Measurements from ENCODE around the gene HDDC2.

Gene HDDC2

DNA sequence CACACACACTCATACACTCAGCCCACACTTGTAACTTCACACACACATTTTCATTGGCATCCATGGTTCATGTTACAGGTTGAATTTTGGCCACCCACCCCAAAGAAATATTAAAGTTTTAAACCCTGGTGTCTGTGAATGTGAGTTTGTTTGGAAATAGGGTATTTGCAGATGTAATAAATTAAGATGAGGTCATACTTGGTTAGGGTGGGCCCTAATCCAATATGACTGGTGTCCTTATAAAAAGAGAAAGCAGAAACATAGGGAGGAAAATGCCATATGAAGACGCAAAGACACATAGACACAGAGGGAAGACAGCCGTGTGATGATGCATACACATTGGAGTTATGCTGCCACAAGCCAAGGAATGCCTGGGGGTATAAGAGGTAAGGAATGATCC lies 39.7 kb upstream of the HDDC2 start:
- Histone ChIP-seq H4K20me1 (ENCODE audit: low read depth, low read length) (no peaks in the 10 kb centered on the region), H3K4me2 (ENCODE audit: low read depth, low read length, poor library complexity, severe bottlenecking) (no peak overlapping the region), H3K36me3 (ENCODE audit: low read length) (no peaks in the 10 kb centered on the region), H3F3A (ENCODE audit: insufficient read depth) (no peaks in the 10 kb centered on the region), H3K9ac (ENCODE audit: low read length) (no peak overlapping the region), H2AFZ (ENCODE audit: low read depth, low read length, severe bottlenecking) (no peak overlapping the region), H3K79me2 (ENCODE audit: insufficient read depth, low read length) (no peaks in the 10 kb centered on the region), H3K4me3 (ENCODE audit: insufficient read depth, low read length, poor library complexity, severe bottlenecking) (no peak overlapping the region), H3K9me2 (replicated peaks; ENCODE audit: insufficient read depth, low read length) (no peaks in the 10 kb centered on the region), H3K27ac (ENCODE audit: low read depth, low read length) (no peak overlapping the region), H3K27me3 (ENCODE audit: low read length) (no peaks in the 10 kb centered on the region), H3K9me3 (ENCODE audit: insufficient read depth, low read length) (no peaks in the 10 kb centered on the region)
- no peak for TF ChIP-seq EZH2phosphoT487 (conservative IDR thresholded peaks at IDR 0.05; ENCODE audit: low read length)
- TF ChIP-seq, protein P1, sequence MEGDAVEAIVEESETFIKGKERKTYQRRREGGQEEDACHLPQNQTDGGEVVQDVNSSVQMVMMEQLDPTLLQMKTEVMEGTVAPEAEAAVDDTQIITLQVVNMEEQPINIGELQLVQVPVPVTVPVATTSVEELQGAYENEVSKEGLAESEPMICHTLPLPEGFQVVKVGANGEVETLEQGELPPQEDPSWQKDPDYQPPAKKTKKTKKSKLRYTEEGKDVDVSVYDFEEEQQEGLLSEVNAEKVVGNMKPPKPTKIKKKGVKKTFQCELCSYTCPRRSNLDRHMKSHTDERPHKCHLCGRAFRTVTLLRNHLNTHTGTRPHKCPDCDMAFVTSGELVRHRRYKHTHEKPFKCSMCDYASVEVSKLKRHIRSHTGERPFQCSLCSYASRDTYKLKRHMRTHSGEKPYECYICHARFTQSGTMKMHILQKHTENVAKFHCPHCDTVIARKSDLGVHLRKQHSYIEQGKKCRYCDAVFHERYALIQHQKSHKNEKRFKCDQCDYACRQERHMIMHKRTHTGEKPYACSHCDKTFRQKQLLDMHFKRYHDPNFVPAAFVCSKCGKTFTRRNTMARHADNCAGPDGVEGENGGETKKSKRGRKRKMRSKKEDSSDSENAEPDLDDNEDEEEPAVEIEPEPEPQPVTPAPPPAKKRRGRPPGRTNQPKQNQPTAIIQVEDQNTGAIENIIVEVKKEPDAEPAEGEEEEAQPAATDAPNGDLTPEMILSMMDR (IDR thresholded peaks at IDR 0.05; ENCODE audit: insufficient read depth, low read length, poor library complexity, severe bottlenecking): no peak

GRCh38 chr6:125340991-125341390 lies 39.2 kb upstream of the HDDC2 start:
- Histone ChIP-seq H3K4me3 (ENCODE audit: insufficient read depth, low read length, poor library complexity, severe bottlenecking) (no peak overlapping the region), H2AFZ (ENCODE audit: low read depth, low read length, severe bottlenecking) (no peak overlapping the region), H3K9me2 (replicated peaks; ENCODE audit: insufficient read depth, low read length) (no peaks in the 10 kb centered on the region), H3K27ac (ENCODE audit: low read depth, low read length) (no peak overlapping the region), H3K36me3 (ENCODE audit: low read length) (no peaks in the 10 kb centered on the region), H3K79me2 (ENCODE audit: insufficient read depth, low read length) (no peaks in the 10 kb centered on the region), H3F3A (ENCODE audit: insufficient read depth) (no peaks in the 10 kb centered on the region), H3K9me3 (ENCODE audit: insufficient read depth, low read length) (no peaks in the 10 kb centered on the region), H3K27me3 (ENCODE audit: low read length) (no peaks in the 10 kb centered on the region), H3K4me2 (ENCODE audit: low read depth, low read length, poor library complexity, severe bottlenecking) (no peak overlapping the region), H3K9ac (ENCODE audit: low read length) (no peak overlapping the region), H4K20me1 (ENCODE audit: low read depth, low read length) (no peaks in the 10 kb centered on the region)
- no peak for TF ChIP-seq EZH2phosphoT487 (conservative IDR thresholded peaks at IDR 0.05; ENCODE audit: low read length)
- TF ChIP-seq, protein P1 (IDR thresholded peaks at IDR 0.05; ENCODE audit: insufficient read depth, low read length, poor library complexity, severe bottlenecking): no peak

DNA sequence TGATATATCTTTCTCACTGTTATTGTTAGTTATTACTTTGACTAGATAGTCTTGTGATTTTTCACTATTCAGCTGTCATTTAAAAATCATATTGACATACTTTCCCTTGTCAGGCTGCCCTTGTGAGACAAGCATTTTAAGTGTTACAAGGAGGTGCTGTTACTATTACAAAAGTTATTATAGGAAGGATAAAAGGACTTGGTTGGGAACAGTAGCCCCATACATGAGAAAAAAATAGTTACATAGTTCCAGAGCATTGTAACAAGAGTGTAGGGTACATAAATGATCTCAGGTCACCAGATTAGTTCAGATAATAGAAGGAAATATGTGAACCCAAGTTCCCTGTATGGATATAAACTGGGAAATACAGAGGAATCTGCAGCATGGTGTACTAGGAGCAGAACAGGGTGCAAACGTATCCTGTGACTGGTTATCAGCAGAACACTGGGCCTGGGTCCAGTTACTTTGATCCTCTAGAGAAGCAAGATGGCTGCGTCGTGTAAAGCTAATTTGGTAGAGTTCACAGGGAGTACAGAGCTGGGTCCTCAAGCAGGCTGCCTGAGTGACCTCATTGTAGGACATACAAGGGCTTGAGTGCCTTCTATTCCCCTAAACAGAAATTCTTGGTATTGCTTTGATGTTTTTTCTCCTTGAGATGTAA lies 38.5 kb upstream of the HDDC2 start:
- no peak overlapping the region for H2AFZ ChIP-seq (ENCODE audit: low read depth, low read length, severe bottlenecking)
- TF ChIP-seq, protein P1 (IDR thresholded peaks at IDR 0.05; ENCODE audit: insufficient read depth, low read length, poor library complexity, severe bottlenecking): no peak
- TF ChIP-seq EZH2phosphoT487 (conservative IDR thresholded peaks at IDR 0.05; ENCODE audit: low read length): no peak
- H3K9me2 ChIP-seq (replicated peaks; ENCODE audit: insufficient read depth, low read length): no peaks in the 10 kb centered on the region
- no peak overlapping the region for H3K27ac ChIP-seq (ENCODE audit: low read depth, low read length)
- no peak overlapping the region for H3K9ac ChIP-seq (ENCODE audit: low read length)
- no peaks in the 10 kb centered on the region for H4K20me1 ChIP-seq (ENCODE audit: low read depth, low read length)
- no peak overlapping the region for H3K4me2 ChIP-seq (ENCODE audit: low read depth, low read length, poor library complexity, severe bottlenecking)
- no peaks in the 10 kb centered on the region for H3K9me3 ChIP-seq (ENCODE audit: insufficient read depth, low read length)
- H3K27me3 ChIP-seq (ENCODE audit: low read length): 0 out of 2 replicates have a peak, but pooled peaks cover 3% of the 10 kb centered on the region
- no peaks in the 10 kb centered on the region for H3F3A ChIP-seq (ENCODE audit: insufficient read depth)
- H3K36me3 ChIP-seq (ENCODE audit: low read length): no peaks in the 10 kb centered on the region
- no peaks in the 10 kb centered on the region for H3K79me2 ChIP-seq (ENCODE audit: insufficient read depth, low read length)
- H3K4me3 ChIP-seq (ENCODE audit: insufficient read depth, low read length, poor library complexity, severe bottlenecking): no peak overlapping the region

Measured in SU-DHL-6 (cell line).